Activated naive CD4-positive, alpha-beta T cell treated with anti-CD3 and anti-CD28 coated beads, Interleukin-2, amount 50 U/mL, for 24 hours (primary cell): ENCODE measurements around the gene CLOCK.

Experiments
- H3K27ac Mint-ChIP-seq: one replicate; pipeline ENCODE4 v1.8.0; 2021; ENCODE audit warnings: mild to moderate bottlenecking, mixed read lengths
- H3K27me3 Mint-ChIP-seq: one replicate; pipeline ENCODE4 v1.8.0; 2021; ENCODE audit warnings: mixed read lengths
- H3K36me3 Mint-ChIP-seq: one replicate; pipeline ENCODE4 v1.8.0; 2021; ENCODE audit warnings: mixed read lengths
- H3K4me1 Mint-ChIP-seq: one replicate; pipeline ENCODE4 v1.8.0; 2021; ENCODE audit warnings: mixed read lengths
- H3K4me3 Mint-ChIP-seq: one replicate; pipeline ENCODE4 v1.8.0; 2021; ENCODE audit warnings: mild to moderate bottlenecking, mixed read lengths
- H3K9me3 Mint-ChIP-seq: one replicate; pipeline ENCODE4 v1.8.0; 2021; ENCODE audit warnings: mixed read lengths

The CLOCK gene

GRCh38 chr4:55517526-55518229 lies 29.0 kb downstream of the CLOCK start:
- Mint-ChIP-seq H3K27ac (no peak overlapping the region), H3K4me3 (no peak overlapping the region), H3K36me3 (peaks cover 16% of the 10 kb centered on the region), H3K9me3 (no peaks in the 10 kb centered on the region), H3K27me3 (no peaks in the 10 kb centered on the region), H3K4me1 (peaks cover 7% of the 10 kb centered on the region)

GRCh38 chr4:55512922-55513571 lies 33.7 kb downstream of the CLOCK start:
- Mint-ChIP-seq H3K4me3 (no peak overlapping the region), H3K4me1 (peaks cover 28% of the 10 kb centered on the region), H3K9me3 (no peaks in the 10 kb centered on the region), H3K27ac (no peak overlapping the region), H3K27me3 (no peaks in the 10 kb centered on the region), H3K36me3 (peaks cover 13% of the 10 kb centered on the region)

GRCh38 chr4:55512077-55512476 lies 34.6 kb downstream of the CLOCK start:
- H3K4me3 Mint-ChIP-seq, result no peak overlapping the region
- H3K4me1 Mint-ChIP-seq, result peaks cover 22% of the 10 kb centered on the region
- H3K9me3 Mint-ChIP-seq, result no peaks in the 10 kb centered on the region
- no peak overlapping the region for H3K27ac Mint-ChIP-seq
- H3K27me3 Mint-ChIP-seq, result no peaks in the 10 kb centered on the region
- peaks cover 9% of the 10 kb centered on the region for H3K36me3 Mint-ChIP-seq

GRCh38 chr4:55510685-55511084 lies 36.0 kb downstream of the CLOCK start:
- peaks cover 22% of the 10 kb centered on the region for H3K4me1 Mint-ChIP-seq
- no peaks in the 10 kb centered on the region for H3K27me3 Mint-ChIP-seq
- no peak overlapping the region for H3K27ac Mint-ChIP-seq
- H3K36me3 Mint-ChIP-seq, result peaks cover 10% of the 10 kb centered on the region
- no peaks in the 10 kb centered on the region for H3K9me3 Mint-ChIP-seq
- H3K4me3 Mint-ChIP-seq, result no peak overlapping the region

GRCh38 chr4:55509266-55509665 lies 37.4 kb downstream of the CLOCK start:
- Mint-ChIP-seq H3K9me3 (no peaks in the 10 kb centered on the region), H3K4me1 (peaks cover 22% of the 10 kb centered on the region), H3K36me3 (peaks cover 8% of the 10 kb centered on the region), H3K27ac (no peak overlapping the region), H3K27me3 (no peaks in the 10 kb centered on the region), H3K4me3 (no peak overlapping the region)

- Mint-ChIP-seq H3K9me3 (no peaks in the 10 kb centered on the region), H3K27ac (no peak overlapping the region), H3K36me3 (peaks cover 10% of the 10 kb centered on the region), H3K27me3 (no peaks in the 10 kb centered on the region), H3K4me3 (no peak overlapping the region), H3K4me1 (peaks cover 28% of the 10 kb centered on the region)
Observed at GRCh38 chr4:55507612-55508011, 39.1 kb downstream of the CLOCK start.

GRCh38 chr4:55503169-55503568 lies 43.5 kb downstream of the CLOCK start:
- Mint-ChIP-seq H3K36me3 (peaks cover 17% of the 10 kb centered on the region), H3K4me1 (peaks cover 15% of the 10 kb centered on the region), H3K4me3 (no peak overlapping the region), H3K27ac (no peak overlapping the region), H3K9me3 (no peaks in the 10 kb centered on the region), H3K27me3 (no peaks in the 10 kb centered on the region)

GRCh38 chr4:55500072-55500471 lies 46.6 kb downstream of the CLOCK start:
- Mint-ChIP-seq H3K27me3 (no peaks in the 10 kb centered on the region), H3K36me3 (peaks cover 23% of the 10 kb centered on the region), H3K4me1 (peaks cover 19% of the 10 kb centered on the region), H3K27ac (no peak overlapping the region), H3K9me3 (no peaks in the 10 kb centered on the region), H3K4me3 (no peak overlapping the region)

- H3K9me3 Mint-ChIP-seq, result no peaks in the 10 kb centered on the region
- H3K36me3 Mint-ChIP-seq, result peaks cover 26% of the 10 kb centered on the region
- H3K27ac Mint-ChIP-seq, result no peak overlapping the region
- H3K4me1 Mint-ChIP-seq, result peaks cover 19% of the 10 kb centered on the region
- H3K27me3 Mint-ChIP-seq, result no peaks in the 10 kb centered on the region
- H3K4me3 Mint-ChIP-seq, result no peak overlapping the region
Observed at GRCh38 chr4:55499495-55499894, 47.2 kb downstream of the CLOCK start.

GRCh38 chr4:55498051-55498450 lies 48.7 kb downstream of the CLOCK start:
- Mint-ChIP-seq H3K27me3 (no peaks in the 10 kb centered on the region), H3K36me3 (peaks cover 24% of the 10 kb centered on the region), H3K9me3 (no peaks in the 10 kb centered on the region), H3K4me3 (no peak overlapping the region), H3K4me1 (peaks cover 16% of the 10 kb centered on the region), H3K27ac (no peak overlapping the region)

GRCh38 chr4:55491486-55491885 lies 55.2 kb downstream of the CLOCK start:
- no peaks in the 10 kb centered on the region for H3K9me3 Mint-ChIP-seq
- H3K4me1 Mint-ChIP-seq, result peaks cover 20% of the 10 kb centered on the region
- peak overlapping the region; percentile 47 for H3K27ac Mint-ChIP-seq
- peaks cover 14% of the 10 kb centered on the region for H3K36me3 Mint-ChIP-seq
- H3K4me3 Mint-ChIP-seq, result no peak overlapping the region
- no peaks in the 10 kb centered on the region for H3K27me3 Mint-ChIP-seq

- Mint-ChIP-seq H3K36me3 (peaks cover 6% of the 10 kb centered on the region), H3K27me3 (no peaks in the 10 kb centered on the region), H3K27ac (no peak overlapping the region), H3K4me3 (no peak overlapping the region), H3K4me1 (peaks cover 15% of the 10 kb centered on the region), H3K9me3 (no peaks in the 10 kb centered on the region)
Observed at GRCh38 chr4:55488716-55489115, 58.0 kb downstream of the CLOCK start.

- no peaks in the 10 kb centered on the region for H3K9me3 Mint-ChIP-seq
- peaks cover 5% of the 10 kb centered on the region for H3K36me3 Mint-ChIP-seq
- no peaks in the 10 kb centered on the region for H3K27me3 Mint-ChIP-seq
- no peak overlapping the region for H3K4me3 Mint-ChIP-seq
- H3K4me1 Mint-ChIP-seq, result peaks cover 4% of the 10 kb centered on the region
- H3K27ac Mint-ChIP-seq, result no peak overlapping the region
Observed at GRCh38 chr4:55485821-55486220, 60.9 kb downstream of the CLOCK start.

GRCh38 chr4:55483315-55483714 lies 63.4 kb downstream of the CLOCK start:
- Mint-ChIP-seq H3K4me3 (no peak overlapping the region), H3K4me1 (no peaks in the 10 kb centered on the region), H3K9me3 (no peaks in the 10 kb centered on the region), H3K27me3 (no peaks in the 10 kb centered on the region), H3K36me3 (peaks cover 7% of the 10 kb centered on the region), H3K27ac (no peak overlapping the region)

- H3K27me3 Mint-ChIP-seq, result no peaks in the 10 kb centered on the region
- no peak overlapping the region for H3K27ac Mint-ChIP-seq
- H3K4me1 Mint-ChIP-seq, result no peaks in the 10 kb centered on the region
- peaks cover 28% of the 10 kb centered on the region for H3K36me3 Mint-ChIP-seq
- peaks cover 4% of the 10 kb centered on the region for H3K9me3 Mint-ChIP-seq
- H3K4me3 Mint-ChIP-seq, result no peak overlapping the region
Observed at GRCh38 chr4:55475394-55476243, 71.1 kb downstream of the CLOCK start.

- Mint-ChIP-seq H3K36me3 (peaks cover 24% of the 10 kb centered on the region), H3K4me3 (no peak overlapping the region), H3K4me1 (no peaks in the 10 kb centered on the region), H3K27ac (no peak overlapping the region), H3K9me3 (peaks cover 8% of the 10 kb centered on the region), H3K27me3 (no peaks in the 10 kb centered on the region)
Observed at GRCh38 chr4:55469979-55470378, 76.7 kb downstream of the CLOCK start.
